ENCODE data around the gene ERP29. TPM values are rescaled to one million over a fixed set of nuclear protein-coding genes. Genes with fewer than 3 reads are reported as not detected.

The ERP29 gene
- 100 to 1,000 TPM in 3 of 6 experiments, 10 to 100 TPM in 3; 41.7 to 124 (median 94.3) TPM for total RNA-seq
- long read RNA-seq, transcript ERP29-201 (3 exons, 1,735 nt) = major isoform, 95 of 98 reads
- long read RNA-seq, partial matches to known transcripts = 0 of 98 reads
- long read RNA-seq, other reads (novel, unspliced or antisense) = 1 of 98 reads

DNA sequence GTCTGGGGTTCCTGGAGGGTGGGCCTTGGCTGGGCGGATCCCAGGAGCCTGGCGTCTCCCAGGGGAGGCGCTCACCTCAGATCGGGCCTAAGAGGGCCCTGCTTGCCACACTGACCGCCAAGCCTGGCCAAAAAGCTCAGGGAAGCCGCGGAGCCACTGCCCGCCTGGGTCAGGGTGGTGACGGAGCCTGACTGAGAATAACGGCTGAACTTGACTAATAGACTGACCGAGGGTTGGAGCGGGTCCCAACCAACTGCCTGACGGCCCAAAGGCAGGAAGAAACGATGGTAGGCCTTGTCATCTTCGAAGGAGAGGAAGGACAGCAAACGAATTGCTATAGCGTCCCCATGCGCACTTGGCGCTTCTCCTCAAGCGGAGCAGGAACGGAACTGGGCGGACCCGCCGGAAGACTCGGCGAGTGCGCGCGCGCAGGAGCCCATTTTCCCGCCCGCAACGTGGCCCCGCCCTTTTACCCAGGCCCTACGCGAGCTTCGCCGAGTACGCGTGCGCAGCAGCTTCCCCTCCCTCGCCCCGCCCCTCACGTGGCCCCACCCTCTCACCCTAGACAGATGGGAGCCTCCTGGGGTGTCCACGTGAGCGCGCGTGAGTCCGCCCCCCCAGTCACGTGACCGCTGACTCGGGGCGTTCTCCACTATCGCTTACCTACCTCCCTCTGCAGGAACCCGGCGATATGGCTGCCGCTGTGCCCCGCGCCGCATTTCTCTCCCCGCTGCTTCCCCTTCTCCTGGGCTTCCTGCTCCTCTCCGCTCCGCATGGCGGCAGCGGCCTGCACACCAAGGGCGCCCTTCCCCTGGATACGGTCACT is at the start of gene ERP29, which contains the start of gene TMEM116:
TSS of gene ERP29 (plus strand) at position 652 of the 826 bp plus-strand sequence. CDS start at position 692, 40 bp downstream.
TSS of gene TMEM116 (minus strand) at position 391 of the 826 bp plus-strand sequence. CDS start 7,895 bp downstream, outside the sequence.
- DNase-seq (peak; percentile 100), ATAC-seq (peak; percentile 82 to 94 (median 90))
- TF ChIP-seq, protein P1, sequence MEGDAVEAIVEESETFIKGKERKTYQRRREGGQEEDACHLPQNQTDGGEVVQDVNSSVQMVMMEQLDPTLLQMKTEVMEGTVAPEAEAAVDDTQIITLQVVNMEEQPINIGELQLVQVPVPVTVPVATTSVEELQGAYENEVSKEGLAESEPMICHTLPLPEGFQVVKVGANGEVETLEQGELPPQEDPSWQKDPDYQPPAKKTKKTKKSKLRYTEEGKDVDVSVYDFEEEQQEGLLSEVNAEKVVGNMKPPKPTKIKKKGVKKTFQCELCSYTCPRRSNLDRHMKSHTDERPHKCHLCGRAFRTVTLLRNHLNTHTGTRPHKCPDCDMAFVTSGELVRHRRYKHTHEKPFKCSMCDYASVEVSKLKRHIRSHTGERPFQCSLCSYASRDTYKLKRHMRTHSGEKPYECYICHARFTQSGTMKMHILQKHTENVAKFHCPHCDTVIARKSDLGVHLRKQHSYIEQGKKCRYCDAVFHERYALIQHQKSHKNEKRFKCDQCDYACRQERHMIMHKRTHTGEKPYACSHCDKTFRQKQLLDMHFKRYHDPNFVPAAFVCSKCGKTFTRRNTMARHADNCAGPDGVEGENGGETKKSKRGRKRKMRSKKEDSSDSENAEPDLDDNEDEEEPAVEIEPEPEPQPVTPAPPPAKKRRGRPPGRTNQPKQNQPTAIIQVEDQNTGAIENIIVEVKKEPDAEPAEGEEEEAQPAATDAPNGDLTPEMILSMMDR (IDR thresholded peaks at IDR 0.05) = peak; percentile 43 to 64 (median 52)
- TF ChIP-seq POLR2A (IDR thresholded peaks at IDR 0.05) = peak; percentile 89
- intact Hi-C loops (cut with DNase I) = no loop called here
- H3K27ac ChIP-seq = peak within 1 kb of the TSS; percentile 83 to 95 (median 95)
- peaks cover 0 to 12% (median 0%) of the 10 kb centered on the region in 4 donors for H3K36me3 ChIP-seq
- H3K9me3 ChIP-seq = no peaks in the 10 kb centered on the region
- H3K4me1 ChIP-seq = peaks cover 0 to 18% (median 10%) of the 10 kb centered on the region in 4 donors
- H3K4me3 ChIP-seq = peak within 1 kb of the TSS; percentile 87 to 96 (median 93)
- WGBS (ENCODE audit: insufficient coverage, low coverage, low lambda C conversion rate, missing lambda C conversion rate) = under 1% methylated on average over 20 of the region's 67 CpGs
- no peaks in the 10 kb centered on the region for H3K27me3 ChIP-seq

DNA sequence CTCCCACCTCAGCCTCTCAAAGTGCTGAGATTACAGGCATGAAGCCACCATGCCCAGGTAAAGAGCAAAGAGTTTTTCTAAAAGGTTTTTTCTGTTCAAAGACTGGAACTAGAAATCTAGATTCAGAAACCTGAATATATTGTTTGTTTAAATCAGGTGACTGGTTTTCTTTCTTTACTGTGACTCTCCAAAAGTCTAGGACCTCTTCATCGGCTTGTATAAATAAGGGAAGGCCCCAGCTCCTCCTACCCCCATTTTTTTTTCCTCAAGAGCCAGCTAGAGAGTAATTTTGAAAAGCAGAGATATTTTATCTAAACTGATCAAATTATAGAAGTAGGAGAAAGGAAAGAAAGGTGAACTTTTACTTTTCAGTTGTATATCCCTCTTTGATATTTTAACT is 48.3 kb upstream of the ERP29 start:
- no peak overlapping the region for H3K27ac ChIP-seq
- intact Hi-C loops (cut with DNase I) = no loop called here
- 67% methylated on average over 1 of the region's 1 CpG for WGBS (ENCODE audit: insufficient coverage, low coverage, low lambda C conversion rate, missing lambda C conversion rate)
- no peaks in the 10 kb centered on the region for H3K4me1 ChIP-seq
- TF ChIP-seq, protein P1 (IDR thresholded peaks at IDR 0.05) = no peak
- no peak for TF ChIP-seq POLR2A (IDR thresholded peaks at IDR 0.05)
- H3K4me3 ChIP-seq = no peak overlapping the region
- H3K36me3 ChIP-seq = no peaks in the 10 kb centered on the region
- ATAC-seq = no peak
- no peaks in the 10 kb centered on the region for H3K27me3 ChIP-seq
- no peak for DNase-seq
- peaks cover 0 to 5% (median 0%) of the 10 kb centered on the region in 4 donors for H3K9me3 ChIP-seq

DNA sequence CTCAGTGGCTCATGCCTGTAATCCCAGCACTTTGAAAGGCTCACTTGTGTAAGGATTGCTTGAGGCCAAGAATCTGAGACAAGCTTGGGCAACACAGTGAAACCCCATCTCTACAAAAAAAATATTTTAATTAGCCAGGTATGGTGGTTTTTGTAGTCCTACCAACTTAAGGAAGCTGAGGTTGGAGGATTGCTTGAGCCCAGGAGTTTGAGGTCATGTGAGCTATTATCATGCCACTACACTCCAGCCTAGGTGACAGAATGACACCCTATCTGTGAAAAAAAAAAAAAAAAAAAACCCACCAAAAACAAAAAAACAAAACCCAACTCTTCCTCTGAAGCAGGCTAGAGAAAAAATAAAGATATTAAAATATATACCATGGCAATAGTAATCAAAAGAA is 41.4 kb upstream of the ERP29 start:
- no peaks in the 10 kb centered on the region for H3K4me1 ChIP-seq
- TF ChIP-seq, protein P1 (IDR thresholded peaks at IDR 0.05) = no peak
- no peak for TF ChIP-seq POLR2A (IDR thresholded peaks at IDR 0.05)
- H3K27ac ChIP-seq = no peak overlapping the region
- intact Hi-C loops (cut with DNase I) = no loop called here
- no peaks in the 10 kb centered on the region for H3K27me3 ChIP-seq
- no peak for ATAC-seq
- H3K36me3 ChIP-seq = no peaks in the 10 kb centered on the region
- DNase-seq = no peak
- H3K4me3 ChIP-seq = no peak overlapping the region
- peaks cover 0 to 4% (median 0%) of the 10 kb centered on the region in 4 donors for H3K9me3 ChIP-seq

DNA sequence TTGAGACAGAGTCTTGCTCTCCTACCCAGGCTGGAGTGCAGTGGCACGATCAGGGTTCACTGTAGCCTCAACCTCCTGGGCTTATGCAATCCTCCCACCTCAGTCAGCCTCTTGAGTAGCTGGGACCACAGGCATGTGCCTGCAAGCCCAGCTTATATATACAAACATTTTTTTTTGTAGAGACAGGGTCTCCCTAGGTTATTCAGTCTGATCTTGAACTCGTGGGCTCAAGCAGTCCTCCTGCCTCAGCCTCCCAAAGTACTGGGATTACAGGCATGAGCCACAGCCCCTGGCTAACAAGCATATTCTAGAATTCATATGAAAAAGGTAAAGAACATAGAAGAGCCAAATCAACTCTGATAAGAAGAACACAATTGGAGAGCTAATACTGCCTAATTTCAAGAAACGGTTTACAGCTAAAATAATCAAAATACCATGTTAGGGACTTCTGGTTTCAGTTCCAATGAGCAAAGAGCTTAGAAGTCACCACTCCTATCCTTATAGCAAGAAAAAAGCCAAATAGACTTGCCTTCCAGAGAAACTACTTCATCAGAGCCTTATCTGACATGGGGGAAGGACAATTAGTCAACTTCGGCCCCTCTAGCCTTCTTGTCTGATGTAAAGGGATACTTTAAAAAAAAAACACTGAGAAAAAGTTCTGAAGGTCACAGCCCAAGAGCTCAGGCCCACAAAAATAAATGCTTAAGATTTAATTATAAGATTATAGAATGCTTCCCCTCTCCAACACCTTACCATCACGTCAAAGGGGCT is 37.9 kb upstream of the ERP29 start:
- TF ChIP-seq POLR2A (IDR thresholded peaks at IDR 0.05) = no peak
- TF ChIP-seq, protein P1 (IDR thresholded peaks at IDR 0.05) = no peak
- ATAC-seq (no peak), DNase-seq (no peak)
- no peak overlapping the region for H3K27ac ChIP-seq
- no peaks in the 10 kb centered on the region for H3K36me3 ChIP-seq
- H3K27me3 ChIP-seq = no peaks in the 10 kb centered on the region
- peaks cover 0 to 4% (median 0%) of the 10 kb centered on the region in 4 donors for H3K9me3 ChIP-seq
- intact Hi-C loops (cut with DNase I) = no loop called here
- no peak overlapping the region for H3K4me3 ChIP-seq
- WGBS (ENCODE audit: insufficient coverage, low coverage, low lambda C conversion rate, missing lambda C conversion rate) = 92% methylated on average over 3 of the region's 5 CpGs
- H3K4me1 ChIP-seq = no peaks in the 10 kb centered on the region
